Aorta (tissue), 5 donors: Measurements from ENCODE around the gene PSMB3. TPM values are rescaled to one million over a fixed set of nuclear protein-coding genes. Genes with fewer than 3 reads are reported as not detected.

Source experiments
- ATAC-seq: fragments of 200-7000 bp; cut with Tn5 transposase; one replicate; pipeline ENCODE4 v1.9.1; 2022; ENCODE audit warnings: moderate library complexity; ENCODE audit not compliant: low FRiP score
- DNase-seq, 2 donors: peaks; one replicate each; pipeline ENCODE4 v3.0.0-alpha.2; 2020
- H3K27ac ChIP-seq, 2 donors: one replicate each; pipeline ENCODE4 v1.5.1; 2013; ENCODE audit warnings: low read length in 2 of 2, mild to moderate bottlenecking in 2 of 2, moderate library complexity in 2 of 2, control low read depth in 1 of 2, inconsistent platforms in 1 of 2, low read depth in 1 of 2
- H3K27me3 ChIP-seq, 2 donors: one replicate each; pipeline ENCODE4 v1.6.1; 2013; ENCODE audit warnings: control low read depth in 1 of 2, low read length in 1 of 2, mild to moderate bottlenecking in 1 of 2, moderate library complexity in 1 of 2; ENCODE audit not compliant: insufficient read depth in 2 of 2, control insufficient read depth in 1 of 2
- H3K36me3 ChIP-seq, 2 donors: one replicate each; pipeline ENCODE4 v1.6.1; 2013; ENCODE audit warnings: control low read depth in 1 of 2, low read length in 1 of 2, mild to moderate bottlenecking in 1 of 2; ENCODE audit not compliant: insufficient read depth in 2 of 2, control insufficient read depth in 1 of 2
- H3K4me1 ChIP-seq, 2 donors: one replicate each; pipeline ENCODE4 v1.6.1; 2013; ENCODE audit warnings: low read length in 2 of 2, control low read depth in 1 of 2, mild to moderate bottlenecking in 1 of 2, moderate library complexity in 1 of 2; ENCODE audit not compliant: insufficient read depth in 2 of 2, control insufficient read depth in 1 of 2
- H3K4me3 ChIP-seq, 2 donors: one replicate each; pipeline ENCODE4 v1.5.1; 2013; ENCODE audit warnings: low read length in 2 of 2, control low read depth in 1 of 2, mild to moderate bottlenecking in 1 of 2
- H3K9me3 ChIP-seq: one replicate; pipeline ENCODE4 v1.6.1; 2013; ENCODE audit warnings: mild to moderate bottlenecking, low read length; ENCODE audit not compliant: control insufficient read depth
- WGBS, 2 donors: extraction: QIAGEN DNeasy Blood & Tissue Kit; methylation state at CpG; one replicate each; pipeline ENCODE4 v1.1.7; 2013; 5-methylcytosine and 5-hydroxymethylcytosine counted together
- intact Hi-C, 2 donors: fragments of 100-400 bp; cut with DNase I; formaldehyde crosslinking; loops; one replicate each; pipeline versions ENCODE4 v1.14.2 to v1.15.0; 2022
- polyA plus RNA-seq, 2 donors: library from polyadenylated mRNA; stranded (reverse); fragments of 200-250 nt; gene quantifications; one replicate each; pipeline ENCODE4 v1.2.3, GENCODE V29; 2013
- total RNA-seq, 2 donors: library from RNA; stranded (reverse); fragmentation: NEBNext Ultra II Directional; extraction: Animal tissue kit (Norgen Biotek cat#: 25700); gene quantifications; one replicate each; pipeline ENCODE4 v1.2.1, GENCODE V29; 2021
- donor health status: healthy with polysubstance abuse.
- donor health status: Bipolar disorder and iron deficiency.
- donor health status: DM: no; HTN: no; CAD: no.
- donor health status: DM: no; HTN: no; CAD: no.
- donor health status: DM: yes; HTN: yes; CAD: no.

Gene PSMB3
- total and polyA plus RNA-seq, 4 donors, result 99.9 to 183 (median 137) TPM

- H3K4me1 ChIP-seq, result no peaks in the 10 kb centered on the region
- H3K4me3 ChIP-seq, result no peak overlapping the region
- H3K27ac ChIP-seq, result no peak overlapping the region
- WGBS, 2 donors, result 93% methylated on average over 5 of the region's 5 CpGs
- no peak for DNase-seq
- H3K9me3 ChIP-seq, result no peaks in the 10 kb centered on the region
- no peak for ATAC-seq
- intact Hi-C loops, result no loop called here
- no peaks in the 10 kb centered on the region for H3K27me3 ChIP-seq
- H3K36me3 ChIP-seq, result peaks cover 0 to 3% of the 10 kb centered on the region in 2 donors
Observed at GRCh38 chr17:38791162-38791561, 38.6 kb downstream of the PSMB3 start.

GRCh38 chr17:38794221-38794620, 41.7 kb downstream of the PSMB3 start:
- no peak overlapping the region for H3K4me3 ChIP-seq
- H3K27me3 ChIP-seq, result no peaks in the 10 kb centered on the region
- no peaks in the 10 kb centered on the region for H3K36me3 ChIP-seq
- H3K27ac ChIP-seq, result no peak overlapping the region
- H3K4me1 ChIP-seq, result peaks cover 0 to 7% of the 10 kb centered on the region in 2 donors
- DNase-seq, result no peak
- 94% methylated on average over 5 of the region's 5 CpGs for WGBS, 2 donors
- intact Hi-C loops, result no loop called here
- no peak for ATAC-seq
- no peaks in the 10 kb centered on the region for H3K9me3 ChIP-seq

GRCh38 chr17:38796451-38797157, 44.1 kb downstream of the PSMB3 start:
- intact Hi-C loops, result loop anchor here (2.0 to 5.0 kb wide), 2 partner anchors 26 to 44 kb away; partner anchors contain the start of gene PSMB3 (in 1 of the 2)
- 34 to 37% methylated on average over 5 of the region's 5 CpGs for WGBS, 2 donors

GRCh38 chr17:38797158-38797490, 44.6 kb downstream of the PSMB3 start:
- no peak for ATAC-seq
- 27 to 29% methylated on average over 5 of the region's 5 CpGs for WGBS, 2 donors
- intact Hi-C loops, result loop anchor here (2.0 to 5.0 kb wide), 2 partner anchors 26 to 45 kb away; partner anchors contain the start of gene PSMB3 (in 1 of the 2)
- Histone ChIP-seq H3K4me1 (peaks cover 0 to 7% of the 10 kb centered on the region in 2 donors), H3K36me3 (peaks cover 0 to 2% of the 10 kb centered on the region in 2 donors), H3K27ac (peak overlapping the region in 1 of 2 donors; percentile 1), H3K27me3 (no peaks in the 10 kb centered on the region), H3K9me3 (no peaks in the 10 kb centered on the region), H3K4me3 (peak overlapping the region in 1 of 2 donors; percentile 20)
- no peak for DNase-seq

More at GRCh38 chr17:38796451-38797157, 44.1 kb downstream of the PSMB3 start:
- no peaks in the 10 kb centered on the region for H3K36me3 ChIP-seq
- H3K4me3 ChIP-seq, result peak overlapping the region in 1 of 2 donors; percentile 20
- no peak for ATAC-seq
- no peaks in the 10 kb centered on the region for H3K27me3 ChIP-seq
- H3K9me3 ChIP-seq, result no peaks in the 10 kb centered on the region
- no peak overlapping the region for H3K27ac ChIP-seq
- DNase-seq, result no peak
- H3K4me1 ChIP-seq, result peaks cover 0 to 7% of the 10 kb centered on the region in 2 donors

GRCh38 chr17:38797828-38798227, 45.3 kb downstream of the PSMB3 start:
- H3K27me3 ChIP-seq, result no peaks in the 10 kb centered on the region
- DNase-seq (no peak), ATAC-seq (no peak)
- WGBS, 2 donors, result 40 to 50% methylated on average over 6 of the region's 6 CpGs
- H3K27ac ChIP-seq, result peak overlapping the region in 1 of 2 donors; percentile 43
- peak overlapping the region in 1 of 2 donors; percentile 20 for H3K4me3 ChIP-seq
- intact Hi-C loops, result loop anchor here (2.0 to 5.0 kb wide), 3 partner anchors 27 to 55 kb away; partner anchors contain the start of genes PSMB3 (in 1 of the 2) and RPL23 (in 1 of the 2)
- H3K36me3 ChIP-seq, result peaks cover 0 to 8% of the 10 kb centered on the region in 2 donors
- no peaks in the 10 kb centered on the region for H3K9me3 ChIP-seq
- peaks cover 0 to 7% of the 10 kb centered on the region in 2 donors for H3K4me1 ChIP-seq

- peak overlapping the region; percentile 46 to 63 for H3K4me3 ChIP-seq
- peak; percentile 58 for ATAC-seq
- H3K4me1 ChIP-seq, result peaks cover 0 to 7% of the 10 kb centered on the region in 2 donors
- DNase-seq, result peak in 1 of 2 donors; percentile 77
- 0% methylated on average over 35 to 53 of the region's 53 CpGs for WGBS, 2 donors
- H3K9me3 ChIP-seq, result no peaks in the 10 kb centered on the region
- H3K27ac ChIP-seq, result peak overlapping the region in 1 of 2 donors; percentile 26
- H3K36me3 ChIP-seq, result peaks cover 1 to 8% of the 10 kb centered on the region in 2 donors
- intact Hi-C loops, result loop anchor here in 1 of 2 donors (2.0 to 5.0 kb wide), 2 partner anchors 47 to 54 kb away; partner anchors contain the start of genes PSMB3 and RPL23
- no peaks in the 10 kb centered on the region for H3K27me3 ChIP-seq
Observed at GRCh38 chr17:38798614-38799500, 46.3 kb downstream of the PSMB3 start.

- intact Hi-C loops, result loop anchor here in 1 of 2 donors (2.0 to 5.0 kb wide), 2 partner anchors 47 to 53 kb away; partner anchors contain the start of genes PSMB3 and RPL23
- Histone ChIP-seq H3K27ac (peak within 1 kb of the TSS; percentile 92 to 93), H3K4me1 (peaks cover 0 to 7% of the 10 kb centered on the region in 2 donors), H3K36me3 (peaks cover 1 to 11% of the 10 kb centered on the region in 2 donors), H3K4me3 (peak within 1 kb of the TSS; percentile 63 to 68), H3K9me3 (no peaks in the 10 kb centered on the region), H3K27me3 (no peaks in the 10 kb centered on the region)
- ATAC-seq, result peak; percentile 97
- DNase-seq, result peak; percentile 98
- 1% methylated on average over 44 to 76 of the region's 76 CpGs for WGBS, 2 donors
Observed at GRCh38 chr17:38799501-38800236, 47.1 kb downstream of the PSMB3 start, which contains the start of gene PIP4K2B. PIP4K2B (minus strand) TSS chr17:38799556; CDS start chr17:38799424, 132 bp downstream.
